ENCODE data around the gene PICALM. TPM values are rescaled to one million over a fixed set of nuclear protein-coding genes. Genes with fewer than 3 reads are reported as not detected.

Gene PICALM
- polyA plus RNA-seq, 3 donors = 62.4 to 241 (median 81.0) TPM

GRCh38 chr11:85939099-85940015 lies 129.5 kb downstream of the PICALM start:
- peaks cover 16 to 24% (median 18%) of the 10 kb centered on the region in 7 donors for H3K9me3 Mint-ChIP-seq
- WGBS (ENCODE audit: insufficient coverage) = no CpG with 5 or more reads among the region's 4 CpGs
- Histone ChIP-seq H3K27me3 (ENCODE audit: control insufficient read depth in 2 of 2, insufficient read depth in 2 of 2, low read length in 2 of 2) (peaks cover 0 to 5% of the 10 kb centered on the region in 2 donors), H3K27ac (ENCODE audit: low read depth in 1 of 2, low read length in 2 of 2) (no peak overlapping the region), H3K9ac (ENCODE audit: insufficient read depth, low read length, poor library complexity, severe bottlenecking) (no peak overlapping the region), H3K79me2 (ENCODE audit: insufficient read depth, low read length) (no peaks in the 10 kb centered on the region), H3K4me3 (replicated peaks in 1 of 3; ENCODE audit: low read depth in 2 of 3, low read length in 3 of 3) (no peak overlapping the region), H2AFZ (ENCODE audit: insufficient read depth, low read depth, low read length, poor library complexity, severe bottlenecking) (no peak overlapping the region), H3K36me3 (replicated peaks in 1 of 2; ENCODE audit: control insufficient read depth in 1 of 2, insufficient read depth in 2 of 2, low read length in 2 of 2) (no peaks in the 10 kb centered on the region), H4K20me1 (ENCODE audit: insufficient read depth, low read length) (no peaks in the 10 kb centered on the region), H3K9me3 (replicated peaks in 1 of 2; ENCODE audit: control insufficient read depth in 1 of 2, insufficient read depth in 1 of 2, low read length in 2 of 2) (peaks cover 12 to 31% of the 10 kb centered on the region in 2 donors), H3K4me2 (replicated peaks; ENCODE audit: extremely low read depth, low read length, poor library complexity, severe bottlenecking) (no peak overlapping the region), H3K4me1 (ENCODE audit: control insufficient read depth in 1 of 2, insufficient read depth in 2 of 2, low read length in 2 of 2) (no peaks in the 10 kb centered on the region)
- H3K27ac Mint-ChIP-seq = no peak overlapping the region
- no peak for DNase-seq
- no peak overlapping the region for H3K4me3 Mint-ChIP-seq
- no peak for TF ChIP-seq CTCF (IDR thresholded peaks at IDR 0.05)
- H3K27me3 Mint-ChIP-seq (ENCODE audit: low read depth in 3 of 3) = peaks cover 1 to 11% (median 3%) of the 10 kb centered on the region in 3 donors
- H3K4me1 Mint-ChIP-seq = peaks cover 8% of the 10 kb centered on the region
- intact Hi-C loops (cut with micrococcal nuclease) = no loop called here
- H3K36me3 Mint-ChIP-seq = peaks cover 1 to 4% of the 10 kb centered on the region in 2 donors

- peaks cover 1 to 4% of the 10 kb centered on the region in 2 donors for H3K36me3 Mint-ChIP-seq
- H3K27me3 Mint-ChIP-seq (ENCODE audit: low read depth in 3 of 3) = peaks cover 4 to 15% (median 4%) of the 10 kb centered on the region in 3 donors
- peaks cover 8% of the 10 kb centered on the region for H3K4me1 Mint-ChIP-seq
- H3K4me3 ChIP-seq (replicated peaks in 1 of 3; ENCODE audit: low read depth in 2 of 3, low read length in 3 of 3) = no peak overlapping the region
- no peak for TF ChIP-seq CTCF (IDR thresholded peaks at IDR 0.05)
- peaks cover 12 to 24% of the 10 kb centered on the region in 2 donors for H3K9me3 ChIP-seq (replicated peaks in 1 of 2; ENCODE audit: control insufficient read depth in 1 of 2, insufficient read depth in 1 of 2, low read length in 2 of 2)
- H3K36me3 ChIP-seq (replicated peaks in 1 of 2; ENCODE audit: control insufficient read depth in 1 of 2, insufficient read depth in 2 of 2, low read length in 2 of 2) = no peaks in the 10 kb centered on the region
- H3K4me1 ChIP-seq (ENCODE audit: control insufficient read depth in 1 of 2, insufficient read depth in 2 of 2, low read length in 2 of 2) = no peaks in the 10 kb centered on the region
- peak in 2 of 3 donors; percentile 39 to 42 for DNase-seq
- H3K27ac Mint-ChIP-seq = peak overlapping the region in 5 of 7 donors; percentile 30 to 84 (median 50)
- H4K20me1 ChIP-seq (ENCODE audit: insufficient read depth, low read length) = no peaks in the 10 kb centered on the region
- H3K4me3 Mint-ChIP-seq = no peak overlapping the region
- intact Hi-C loops (cut with micrococcal nuclease) = no loop called here
- no peak overlapping the region for H2AFZ ChIP-seq (ENCODE audit: insufficient read depth, low read depth, low read length, poor library complexity, severe bottlenecking)
- peaks cover 17 to 31% (median 18%) of the 10 kb centered on the region in 7 donors for H3K9me3 Mint-ChIP-seq
- H3K79me2 ChIP-seq (ENCODE audit: insufficient read depth, low read length) = no peaks in the 10 kb centered on the region
- H3K9ac ChIP-seq (ENCODE audit: insufficient read depth, low read length, poor library complexity, severe bottlenecking) = no peak overlapping the region
- H3K4me2 ChIP-seq (replicated peaks; ENCODE audit: extremely low read depth, low read length, poor library complexity, severe bottlenecking) = no peak overlapping the region
- H3K27me3 ChIP-seq (ENCODE audit: control insufficient read depth in 2 of 2, insufficient read depth in 2 of 2, low read length in 2 of 2) = peaks cover 0 to 8% of the 10 kb centered on the region in 2 donors
- H3K27ac ChIP-seq (ENCODE audit: low read depth in 1 of 2, low read length in 2 of 2) = no peak overlapping the region
- WGBS (ENCODE audit: insufficient coverage) = no CpG with 5 or more reads among the region's 1 CpG
Measured at GRCh38 chr11:85937835-85938234, 131.0 kb downstream of the PICALM start.
